GM21360 (cell line): Measurements from ENCODE around the gene GTF2F1.
"Not testable (repeated sequence)": the region's sequence is repeated elsewhere in the genome, so short reads cannot be mapped to it uniquely, and the experiment has no call there.

ENCODE experiments used
- ATAC-seq: cut with Tn5 transposase; IDR thresholded peaks from one replicate; pipeline ENCODE4 v1.9.1; 2021; ENCODE audit warnings: mild to moderate bottlenecking, moderate library complexity; ENCODE audit not compliant: unreplicated experiment

Gene GTF2F1

DNA sequence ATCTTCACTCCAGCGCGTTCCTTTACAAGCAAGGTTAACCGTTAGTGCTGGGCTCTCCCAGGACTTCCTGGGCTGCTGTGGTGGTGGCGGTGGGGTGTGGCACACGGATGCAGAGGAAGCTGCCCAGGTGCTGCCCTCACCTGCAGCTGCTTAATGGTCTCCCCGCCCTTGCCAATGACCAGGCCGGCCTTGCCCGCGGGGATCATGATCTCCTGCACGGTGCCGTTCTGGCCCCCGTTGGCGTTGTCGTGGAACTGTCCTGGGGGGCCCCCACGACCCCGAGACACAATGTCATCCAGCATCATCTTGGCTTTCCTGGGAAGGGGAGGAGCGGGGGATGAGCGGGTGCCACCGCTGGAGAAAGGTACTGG, 25.6 kb upstream of the GTF2F1 start:
- ATAC-seq: no peak

DNA sequence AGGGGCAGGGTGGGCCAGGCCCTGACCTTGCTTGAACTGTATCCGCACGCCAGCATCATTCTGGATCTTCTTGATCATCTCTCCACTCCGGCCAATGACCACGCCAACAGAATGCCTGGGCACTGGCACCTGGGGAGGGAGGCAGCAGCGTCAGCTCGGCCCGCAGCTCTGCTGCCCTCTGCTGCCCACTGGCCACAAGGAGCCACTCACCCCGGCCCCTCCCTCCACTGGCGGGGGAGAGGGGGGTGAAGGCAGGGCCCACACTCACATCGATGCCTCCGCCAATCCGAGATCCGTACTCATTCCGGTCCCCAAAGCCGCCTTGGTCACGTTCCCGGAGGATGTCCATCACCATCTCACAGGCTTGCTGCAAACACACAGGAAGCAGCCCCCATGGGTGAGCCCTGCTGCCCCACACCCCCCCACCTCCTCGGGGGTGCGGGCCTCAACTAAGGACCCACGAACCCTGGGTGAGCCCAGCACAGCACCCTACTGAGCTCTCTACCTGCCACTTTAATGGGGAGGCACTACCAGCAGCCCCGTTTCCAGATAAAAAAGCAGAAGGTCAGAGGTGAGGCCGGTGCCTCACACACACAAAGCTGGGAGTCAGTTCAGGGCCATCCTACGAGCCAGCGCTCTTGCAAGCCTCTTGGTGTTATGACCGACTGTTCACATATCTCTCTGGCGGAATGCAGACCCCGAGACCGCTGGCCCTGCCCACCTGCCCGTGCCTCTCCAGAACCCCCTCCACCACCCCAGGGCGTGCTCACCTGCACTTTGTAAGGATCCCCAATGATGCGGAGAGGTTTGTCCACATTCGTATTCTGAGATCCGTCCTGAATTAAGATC, 25.0 kb upstream of the GTF2F1 start:
- no peak for ATAC-seq

DNA sequence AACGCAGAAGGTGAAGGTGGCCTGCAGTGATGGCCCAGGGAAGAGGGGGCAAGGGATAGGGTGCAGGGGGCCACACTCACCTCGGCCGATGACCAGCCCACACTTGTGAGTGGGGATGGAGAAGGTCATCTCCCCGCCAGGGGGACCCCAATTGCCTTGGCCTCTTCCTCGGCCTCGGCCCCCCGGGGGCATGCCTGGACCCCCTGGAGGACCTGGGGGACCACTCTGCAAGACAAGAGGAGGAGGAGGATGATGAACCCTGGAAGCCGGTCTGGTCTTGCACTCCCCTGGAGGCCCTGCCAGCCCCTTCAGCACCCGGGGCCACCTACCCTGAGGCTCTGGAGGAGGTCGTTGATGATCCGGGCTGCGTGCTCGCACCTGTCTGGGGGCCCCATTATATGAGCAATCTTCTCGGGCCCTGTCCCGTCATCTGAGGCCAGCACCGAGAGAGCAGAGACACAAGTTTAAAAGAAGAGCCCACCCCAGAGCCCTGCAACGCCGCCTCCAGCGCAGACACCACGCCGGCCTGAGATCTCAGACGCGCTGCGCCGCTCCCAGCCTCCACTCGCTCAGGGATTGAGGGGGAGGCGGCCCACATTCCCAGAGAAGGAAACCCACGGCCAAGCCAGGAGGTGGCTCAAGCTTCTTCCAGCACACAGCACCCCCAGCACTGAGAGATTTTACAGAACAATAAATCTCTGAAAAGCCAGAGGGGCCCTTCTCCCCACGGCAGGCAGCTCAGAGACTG, 23.9 kb upstream of the GTF2F1 start:
- ATAC-seq: no peak

GRCh38 chr19:6415591-6416190, 22.7 kb upstream of the GTF2F1 start:
- ATAC-seq: no peak

- ATAC-seq: no peak
Observed at GRCh38 chr19:6414793-6415590, 22.0 kb upstream of the GTF2F1 start.

DNA sequence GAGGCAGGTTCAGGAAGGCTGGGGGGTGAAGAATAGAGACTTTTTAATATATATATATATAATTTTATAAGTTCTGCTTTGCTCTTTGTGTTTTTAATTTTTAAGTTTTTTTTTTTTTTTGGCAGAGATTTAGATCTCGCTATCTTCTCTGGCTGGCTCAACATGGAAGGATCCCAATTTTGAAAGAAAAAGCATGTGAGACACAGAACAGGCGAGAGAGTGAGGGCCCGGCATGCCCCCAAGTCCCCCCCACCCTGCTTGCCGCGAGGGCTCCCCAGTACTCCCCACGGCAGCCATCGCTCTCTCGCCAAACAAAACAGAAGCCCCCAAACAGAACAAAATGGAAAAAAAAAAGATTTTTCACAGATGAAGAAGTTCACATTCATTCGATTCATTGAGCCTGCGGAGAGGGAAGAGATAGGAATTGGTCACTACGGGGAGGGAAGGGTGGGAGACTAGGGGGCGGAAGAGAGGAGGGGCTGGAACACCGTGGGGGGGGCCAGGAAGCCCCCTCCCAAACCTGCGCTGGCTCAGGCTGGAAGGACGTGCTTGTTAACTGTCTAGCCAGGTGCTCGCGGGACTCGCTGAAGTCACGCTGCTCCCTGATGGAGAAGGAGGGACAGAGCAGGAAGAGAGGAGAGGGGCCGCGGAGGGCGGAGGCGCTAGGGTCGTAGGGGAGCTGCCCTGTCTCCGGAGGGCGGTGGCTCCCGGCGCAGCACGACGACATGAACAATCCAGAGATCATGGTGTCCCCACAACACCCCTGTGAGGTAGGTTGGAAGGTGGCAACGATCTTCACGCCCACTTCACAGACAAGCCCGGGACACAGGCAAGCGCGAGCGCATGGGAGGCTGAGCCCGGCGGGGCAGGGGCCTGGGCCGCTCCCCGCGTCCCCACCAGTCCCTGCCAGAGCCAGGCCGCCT, 21.0 kb upstream of the GTF2F1 start:
- ATAC-seq: no peak

GRCh38 chr19:6413291-6413690, 20.3 kb upstream of the GTF2F1 start:
- ATAC-seq: no peak

DNA sequence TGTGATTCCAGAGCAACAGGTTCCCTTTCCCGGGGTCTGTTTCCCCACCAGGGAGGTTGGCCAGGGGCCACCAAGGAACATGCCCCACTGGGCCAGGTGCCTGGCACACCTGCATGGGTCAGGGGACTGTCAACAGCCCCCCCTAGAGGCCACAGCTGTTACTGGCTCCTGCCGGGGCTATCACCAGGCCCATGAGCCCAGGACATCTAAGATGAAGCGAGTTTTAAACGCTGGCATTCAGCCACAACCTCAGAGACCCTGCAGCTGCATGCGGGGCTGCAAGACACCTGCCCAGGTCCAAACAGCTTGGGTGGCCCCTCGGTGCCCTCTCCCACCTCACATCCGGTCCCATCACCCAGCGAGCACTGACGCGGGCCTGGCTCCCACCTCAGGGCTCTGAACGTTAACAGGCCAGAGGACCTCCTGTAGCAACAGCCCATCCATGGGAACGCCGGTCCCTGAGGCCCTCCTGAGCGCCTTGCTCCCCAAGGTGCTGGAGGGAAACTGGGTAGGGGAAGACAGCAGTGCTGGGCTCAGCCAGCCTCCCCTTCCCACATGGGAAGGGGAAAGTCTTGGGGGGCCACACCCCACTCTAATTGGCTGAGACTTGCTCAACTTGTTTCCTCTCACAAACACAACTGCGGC, 19.6 kb upstream of the GTF2F1 start:
- no peak for ATAC-seq

DNA sequence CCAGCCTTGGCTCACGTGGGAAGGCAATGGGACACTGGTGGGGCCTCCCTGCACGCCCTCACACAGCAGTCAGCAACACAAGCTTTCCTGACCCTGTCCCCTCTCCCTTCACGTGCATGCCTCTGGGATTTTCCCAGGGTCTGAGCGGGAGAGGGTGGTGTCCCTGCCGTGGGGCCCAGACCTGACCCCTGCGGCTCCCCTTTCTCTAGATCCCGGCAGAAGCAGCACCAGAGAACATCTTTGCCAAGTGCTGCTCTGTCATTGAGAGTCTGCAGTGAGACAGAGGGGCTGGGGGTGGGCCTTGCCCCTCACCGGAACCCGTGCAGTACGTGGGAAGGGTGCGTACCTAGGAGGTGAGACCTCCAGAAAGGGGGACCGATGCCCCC, 19.1 kb upstream of the GTF2F1 start:
- no peak for ATAC-seq

DNA sequence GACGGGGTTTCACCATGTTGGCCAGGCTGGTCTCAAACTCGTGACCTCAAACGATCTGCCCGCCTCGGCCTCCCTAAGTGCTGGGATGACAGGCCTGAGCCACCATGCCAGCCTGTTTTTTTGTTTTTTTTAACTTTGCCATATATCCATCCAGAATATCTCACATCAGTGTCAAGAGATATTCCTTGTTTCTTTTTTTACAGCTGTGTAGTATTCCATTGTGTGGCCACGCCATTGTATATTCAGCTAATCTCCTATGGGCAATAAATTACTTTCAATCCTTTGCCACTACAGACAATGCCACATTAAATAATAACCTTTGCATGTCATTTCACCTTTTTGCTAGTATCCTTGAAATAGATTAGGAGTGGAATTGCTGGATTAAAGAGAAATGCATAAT, 16.4 kb upstream of the GTF2F1 start:
- ATAC-seq: no peak

DNA sequence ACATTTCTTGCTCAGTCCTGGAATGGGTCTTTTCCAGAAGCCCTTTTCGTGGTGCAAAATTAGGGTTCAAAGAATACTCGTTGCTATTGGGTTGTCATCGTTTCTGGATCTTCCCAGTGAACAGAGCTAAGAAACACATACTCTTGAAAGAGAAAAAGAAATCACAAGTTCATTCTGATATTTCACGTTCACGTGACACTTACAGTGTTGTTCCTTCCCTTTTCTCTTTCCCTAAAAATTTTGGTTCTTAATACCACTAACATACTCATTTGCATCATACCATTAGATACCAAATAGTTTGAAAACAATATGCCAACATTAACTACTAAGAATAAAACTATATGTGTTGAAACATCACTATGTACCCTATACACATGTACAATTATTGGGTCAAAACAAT, 13.4 kb upstream of the GTF2F1 start:
- ATAC-seq: no peak

DNA sequence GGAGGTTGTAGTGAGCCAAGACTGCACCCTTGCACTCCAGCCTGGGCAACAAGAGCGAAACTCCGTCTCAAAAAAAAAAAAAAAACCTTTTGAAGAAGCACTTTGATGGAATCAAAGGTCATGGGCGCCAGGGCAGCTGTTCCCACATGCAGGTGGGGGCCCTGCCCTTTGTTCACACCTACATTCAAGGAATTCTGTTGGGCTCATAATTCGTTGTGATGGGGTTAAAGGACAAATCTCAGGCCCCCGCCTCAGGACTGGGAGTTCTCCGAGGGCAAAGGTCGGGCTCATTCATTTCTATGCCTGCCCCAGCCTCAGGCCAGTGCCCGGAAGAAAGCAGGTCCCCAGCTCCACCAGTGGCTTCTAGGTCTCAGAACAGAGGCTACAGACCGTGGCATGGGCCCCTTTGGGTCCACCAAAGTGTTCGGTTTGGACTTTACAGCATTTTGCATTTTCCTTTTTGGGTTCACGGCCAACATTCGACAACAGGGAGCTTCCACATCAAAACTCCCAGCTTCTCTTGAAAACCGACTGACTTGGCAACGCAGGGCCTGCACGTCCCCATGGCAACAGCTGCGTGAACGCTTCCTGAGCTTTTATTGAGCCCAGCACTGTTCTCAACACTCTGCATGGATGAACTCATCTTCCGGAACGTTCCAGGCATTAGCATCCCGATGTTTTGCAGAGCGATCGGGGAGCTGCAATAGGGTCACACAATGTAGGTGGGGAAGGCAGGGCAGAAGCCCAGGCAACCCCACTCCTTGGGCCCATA, 10.1 kb upstream of the GTF2F1 start:
- no peak for ATAC-seq

DNA sequence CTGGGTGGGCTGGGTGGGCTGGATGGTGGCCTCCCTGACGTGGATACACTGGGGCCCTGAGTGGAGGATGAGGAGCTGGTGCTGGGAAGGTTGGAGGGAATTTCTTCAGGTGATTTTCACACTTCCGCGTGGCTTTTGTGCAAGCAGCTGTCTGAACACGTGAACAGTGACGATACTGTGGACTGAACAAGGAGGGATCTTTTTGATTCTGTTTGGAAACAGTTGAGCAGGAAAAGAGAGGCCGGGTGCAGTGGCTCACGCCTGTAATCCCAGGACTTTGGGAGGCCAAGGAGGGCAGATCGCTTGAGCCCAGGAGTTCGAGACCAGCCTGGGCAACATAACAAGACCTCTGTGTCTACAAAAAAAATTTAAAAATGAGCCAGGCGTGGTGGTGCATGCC, 9.1 kb upstream of the GTF2F1 start:
- ATAC-seq: no peak

DNA sequence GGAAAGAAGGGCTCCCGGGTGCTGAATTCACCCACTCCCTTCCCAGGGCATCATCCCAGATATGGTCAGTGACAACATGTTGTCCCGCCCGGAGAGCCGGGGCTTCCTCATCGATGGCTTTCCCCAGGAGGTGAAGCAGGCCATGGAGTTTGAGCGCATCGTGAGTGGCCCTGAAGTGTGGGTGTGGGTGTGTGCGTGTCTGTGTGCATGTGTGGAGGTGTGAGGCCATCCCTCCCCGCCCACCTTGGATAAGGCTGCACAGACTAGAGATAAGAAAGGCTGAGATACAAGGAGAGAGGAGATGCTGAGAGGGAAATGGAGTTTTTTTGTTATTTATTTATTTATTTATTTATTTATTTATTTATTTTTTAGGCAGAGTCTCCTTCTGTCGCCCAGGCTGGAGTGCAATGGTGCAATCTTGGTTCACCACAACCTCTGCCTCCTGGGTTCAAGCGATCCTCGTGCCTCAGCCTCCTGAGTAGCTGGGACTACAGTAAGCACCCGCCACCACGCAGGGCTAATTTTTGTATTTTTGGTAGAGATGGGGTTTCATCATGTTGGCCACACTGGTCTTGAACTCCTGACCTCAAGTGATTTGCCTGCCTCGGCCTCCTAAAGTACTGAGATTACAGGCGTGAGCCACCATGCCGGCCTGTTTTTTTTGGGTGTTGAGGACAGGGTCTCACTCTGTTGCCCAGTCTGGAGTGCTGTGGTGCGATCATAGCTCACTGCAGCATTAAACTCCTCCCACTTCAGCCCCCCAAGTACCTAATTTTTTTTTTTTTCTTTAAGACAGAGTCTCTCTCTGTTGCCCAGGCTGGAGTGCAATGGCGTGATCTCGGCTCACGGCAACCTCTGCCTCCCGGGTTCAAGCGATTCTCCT, 7.3 kb upstream of the GTF2F1 start:
- not testable (repeated sequence) for ATAC-seq

DNA sequence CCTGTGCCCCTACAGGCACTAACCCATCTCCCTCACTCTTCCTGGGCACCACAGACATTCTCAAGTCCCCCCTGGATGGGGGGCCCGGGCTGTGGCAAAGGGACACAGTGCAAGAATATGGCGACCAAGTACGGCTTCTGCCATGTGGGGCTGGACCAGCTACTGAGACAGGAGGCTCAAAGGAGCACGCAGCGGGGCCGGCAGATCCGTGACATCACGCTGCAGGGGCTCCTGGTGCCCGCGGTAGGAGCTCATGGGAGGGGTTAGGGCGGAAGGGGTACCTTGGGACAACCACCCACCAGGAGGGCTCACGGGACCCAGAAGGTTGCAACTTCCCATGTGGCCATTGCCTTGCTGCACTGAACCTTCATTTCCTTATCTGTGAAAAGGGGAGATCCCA, 3.3 kb upstream of the GTF2F1 start:
- no peak for ATAC-seq

DNA sequence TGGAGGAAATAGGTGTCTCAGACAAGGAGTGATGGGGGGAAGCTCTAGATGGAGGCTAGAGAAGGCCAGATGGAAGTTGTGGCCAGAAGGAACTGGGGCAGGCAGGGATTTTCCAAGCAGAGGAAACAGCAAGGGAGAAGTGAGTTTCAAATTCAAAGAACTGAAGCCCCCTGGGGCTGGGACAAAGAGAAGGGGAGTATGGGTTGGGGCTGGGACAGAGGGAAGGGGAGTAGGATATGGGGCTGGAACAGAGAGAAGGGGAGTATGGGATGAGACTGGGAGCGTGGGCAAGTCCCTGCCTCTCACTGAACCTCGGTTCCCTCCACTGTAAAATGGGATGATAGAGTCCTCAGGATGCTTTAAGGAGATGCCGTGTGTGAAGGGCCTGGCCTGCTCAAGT, 1.9 kb upstream of the GTF2F1 start:
- ATAC-seq: no peak

DNA sequence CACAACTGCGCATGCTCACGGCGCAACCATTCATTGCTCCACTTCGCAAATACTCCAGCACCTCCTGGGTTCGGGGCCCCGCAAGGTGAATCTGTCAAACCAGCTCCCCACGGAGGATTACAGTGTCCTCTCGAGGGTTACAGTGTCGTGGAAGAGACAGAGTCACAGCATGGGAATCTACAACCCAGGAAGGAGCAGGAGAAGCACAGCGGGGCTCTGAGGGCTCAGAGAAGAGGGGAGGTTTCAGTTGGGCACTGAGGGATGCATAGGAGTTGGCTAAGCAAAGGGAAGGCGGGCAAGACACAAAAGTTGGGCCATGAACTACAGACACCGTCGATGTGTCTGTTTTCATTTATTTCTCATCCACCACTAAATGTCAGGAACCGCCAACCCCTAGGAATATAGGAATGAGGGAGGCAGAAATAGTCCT, 1.0 kb upstream of the GTF2F1 start:
- ATAC-seq: peak; percentile 23
